Measurements from ENCODE around the gene LRP2. TPM values are rescaled to one million over a fixed set of nuclear protein-coding genes. Genes with fewer than 3 reads are reported as not detected.
A peak's percentile ranks its signal among the peaks of the same experiment; 100 is the strongest.

Gene LRP2
- total RNA-seq, 1 donor from 2014 or later = 54.2 TPM

GRCh38 chr2:169131587-169132512 is 230.5 kb downstream of the LRP2 start:
- H3K27me3 Mint-ChIP-seq (ENCODE audit: low read depth) = no peaks in the 10 kb centered on the region
- H3K4me3 Mint-ChIP-seq = no peak overlapping the region
- no peak overlapping the region for H3K27ac Mint-ChIP-seq
- no peaks in the 10 kb centered on the region for H3K36me3 Mint-ChIP-seq
- no peak for DNase-seq (ENCODE audit: low spot score in 2 of 2, unreplicated experiment in 2 of 2)
- no peaks in the 10 kb centered on the region for H3K9me3 Mint-ChIP-seq
- H3K4me1 Mint-ChIP-seq = no peaks in the 10 kb centered on the region
- TF ChIP-seq CTCF (IDR thresholded peaks at IDR 0.05; ENCODE audit: unreplicated experiment) = peak; percentile 93

DNA sequence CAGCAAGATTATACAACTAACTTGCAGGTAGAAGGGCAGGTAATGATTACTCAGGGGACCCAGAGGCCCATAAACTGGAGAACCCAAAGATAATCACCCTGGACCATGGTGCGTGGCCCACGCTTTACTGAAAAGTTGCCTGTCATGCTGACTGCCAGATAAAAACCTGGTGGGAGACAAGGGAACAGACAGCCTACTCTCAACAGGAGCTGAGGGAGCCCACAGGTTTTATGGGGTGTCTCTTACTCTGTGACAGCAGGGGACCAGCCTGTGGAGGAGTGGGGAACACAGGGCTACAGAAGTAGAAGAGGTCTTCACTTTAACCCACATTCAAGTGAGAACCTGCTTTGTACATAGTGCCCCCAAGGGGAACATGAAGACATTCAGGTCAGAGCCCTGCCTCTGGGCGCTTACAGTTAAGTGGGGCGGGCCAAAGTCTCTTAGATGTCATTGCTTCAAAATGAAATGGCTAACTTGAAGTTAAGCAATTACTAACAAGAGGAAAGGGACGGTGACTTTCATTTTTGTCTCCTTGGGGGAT is 232.6 kb downstream of the LRP2 start:
- H3K4me1 Mint-ChIP-seq = no peaks in the 10 kb centered on the region
- H3K9me3 Mint-ChIP-seq = no peaks in the 10 kb centered on the region
- no peak for DNase-seq (ENCODE audit: low spot score in 2 of 2, unreplicated experiment in 2 of 2)
- no peaks in the 10 kb centered on the region for H3K36me3 Mint-ChIP-seq
- no peak overlapping the region for H3K27ac Mint-ChIP-seq
- H3K4me3 Mint-ChIP-seq = no peak overlapping the region
- no peaks in the 10 kb centered on the region for H3K27me3 Mint-ChIP-seq (ENCODE audit: low read depth)
- no peak for TF ChIP-seq CTCF (IDR thresholded peaks at IDR 0.05; ENCODE audit: unreplicated experiment)

- Mint-ChIP-seq H3K36me3 (peaks cover 3% of the 10 kb centered on the region), H3K27me3 (ENCODE audit: low read depth) (peaks cover 13% of the 10 kb centered on the region), H3K4me3 (no peak overlapping the region), H3K9me3 (peaks cover 8% of the 10 kb centered on the region), H3K4me1 (peaks cover 12% of the 10 kb centered on the region), H3K27ac (no peak overlapping the region)
- TF ChIP-seq CTCF (IDR thresholded peaks at IDR 0.05; ENCODE audit: unreplicated experiment) = no peak
- no peak for DNase-seq (ENCODE audit: low spot score in 2 of 2, unreplicated experiment in 2 of 2)
Observed at GRCh38 chr2:169119851-169120250, 242.5 kb downstream of the LRP2 start.

DNA sequence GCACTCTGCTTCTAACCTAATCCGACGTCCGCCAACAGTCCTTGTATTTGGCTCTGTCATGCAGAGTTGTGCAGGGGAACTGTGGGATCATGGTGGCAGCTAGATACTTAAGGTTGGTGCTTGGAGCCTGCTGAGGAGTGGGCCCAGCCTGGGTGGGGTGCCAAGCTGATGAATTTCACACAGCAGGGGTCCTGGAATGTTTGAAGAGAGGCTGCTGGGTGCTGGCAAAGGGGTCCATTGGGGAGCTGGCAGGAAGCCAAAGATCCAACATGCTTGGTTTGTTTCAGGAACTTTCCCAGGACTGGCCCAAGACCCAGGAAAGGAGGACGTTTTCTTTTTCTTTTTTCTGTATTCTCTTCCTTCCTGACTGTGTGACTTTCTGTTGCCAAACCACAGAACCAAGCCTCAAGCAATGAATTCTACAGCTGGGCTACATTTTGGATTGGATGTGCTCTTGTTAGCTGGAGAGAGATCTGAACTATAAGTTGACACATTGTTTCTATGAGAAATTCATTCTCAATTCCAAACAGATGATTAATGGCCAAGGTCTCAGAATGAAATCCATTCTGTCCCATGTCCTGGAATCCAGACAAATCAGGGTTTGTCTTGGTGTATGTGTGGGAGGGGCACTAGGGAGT is 243.1 kb downstream of the LRP2 start:
- TF ChIP-seq CTCF (IDR thresholded peaks at IDR 0.05; ENCODE audit: unreplicated experiment) = no peak
- no peak overlapping the region for H3K4me3 Mint-ChIP-seq
- H3K9me3 Mint-ChIP-seq = peaks cover 8% of the 10 kb centered on the region
- H3K27me3 Mint-ChIP-seq (ENCODE audit: low read depth) = peaks cover 13% of the 10 kb centered on the region
- DNase-seq (ENCODE audit: low spot score in 2 of 2, unreplicated experiment in 2 of 2) = no peak
- no peak overlapping the region for H3K27ac Mint-ChIP-seq
- peaks cover 3% of the 10 kb centered on the region for H3K36me3 Mint-ChIP-seq
- peaks cover 12% of the 10 kb centered on the region for H3K4me1 Mint-ChIP-seq

- peaks cover 12% of the 10 kb centered on the region for H3K4me1 Mint-ChIP-seq
- H3K27ac Mint-ChIP-seq = no peak overlapping the region
- peaks cover 13% of the 10 kb centered on the region for H3K27me3 Mint-ChIP-seq (ENCODE audit: low read depth)
- TF ChIP-seq CTCF (IDR thresholded peaks at IDR 0.05; ENCODE audit: unreplicated experiment) = no peak
- H3K4me3 Mint-ChIP-seq = no peak overlapping the region
- peaks cover 8% of the 10 kb centered on the region for H3K9me3 Mint-ChIP-seq
- no peak for DNase-seq (ENCODE audit: low spot score in 2 of 2, unreplicated experiment in 2 of 2)
- peaks cover 3% of the 10 kb centered on the region for H3K36me3 Mint-ChIP-seq
Observed at GRCh38 chr2:169118060-169118459, 244.3 kb downstream of the LRP2 start.

Data from mesothelial cell of epicardium (in vitro differentiated cells).